GM12801 (cell line): Measurements from ENCODE around the gene DLK1.

ENCODE experiments used
- TF ChIP-seq, protein P1 (sequence below): IDR thresholded peaks from one replicate; pipeline ENCODE4 v1.5.1; 2011; ENCODE audit warnings: control low read depth; ENCODE audit not compliant: insufficient read length; ENCODE audit errors: extremely low read depth

The DLK1 gene

DNA sequence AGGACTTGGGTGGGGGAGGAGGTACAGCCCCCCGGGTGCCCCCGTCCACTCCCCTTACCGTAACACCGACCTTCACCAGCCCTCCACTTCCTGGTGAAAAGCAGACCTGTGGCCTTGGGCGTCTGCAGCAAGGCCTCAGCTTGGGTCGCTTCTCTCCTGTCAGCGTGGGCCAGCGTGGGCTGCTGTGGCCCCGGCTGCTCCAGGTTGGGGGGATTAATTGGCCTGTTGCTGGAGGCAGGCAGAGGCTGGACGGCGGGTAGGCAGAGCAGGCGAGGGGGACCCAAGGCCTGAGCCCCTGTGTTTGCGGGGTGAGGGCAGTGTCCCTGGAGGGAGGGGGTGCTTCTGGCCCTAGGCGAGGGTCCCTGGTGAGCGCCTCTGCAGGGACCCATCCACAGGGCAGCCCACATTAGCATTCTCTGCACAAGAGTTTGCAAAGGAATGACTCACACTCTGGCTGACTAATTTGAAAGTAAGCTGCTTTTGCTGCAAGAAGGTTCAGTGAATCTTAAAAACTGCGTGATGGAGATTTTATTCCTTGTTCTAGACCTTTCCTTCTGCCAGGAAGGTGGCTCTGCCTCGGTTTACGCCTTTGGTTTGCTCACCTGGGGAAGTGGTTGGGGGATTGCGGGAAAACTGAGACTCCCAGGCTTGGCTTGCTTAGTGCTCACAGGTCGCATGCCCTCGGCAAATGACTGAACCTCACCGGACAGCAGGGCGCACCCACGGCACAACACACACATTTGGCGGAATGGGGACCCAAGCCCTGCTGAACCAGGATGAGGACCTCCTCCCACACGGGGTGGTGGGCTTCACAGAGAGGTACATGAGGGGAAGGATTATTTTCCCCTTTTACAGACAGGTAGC lies 37.9 kb upstream of the DLK1 start:
- TF ChIP-seq, protein P1, sequence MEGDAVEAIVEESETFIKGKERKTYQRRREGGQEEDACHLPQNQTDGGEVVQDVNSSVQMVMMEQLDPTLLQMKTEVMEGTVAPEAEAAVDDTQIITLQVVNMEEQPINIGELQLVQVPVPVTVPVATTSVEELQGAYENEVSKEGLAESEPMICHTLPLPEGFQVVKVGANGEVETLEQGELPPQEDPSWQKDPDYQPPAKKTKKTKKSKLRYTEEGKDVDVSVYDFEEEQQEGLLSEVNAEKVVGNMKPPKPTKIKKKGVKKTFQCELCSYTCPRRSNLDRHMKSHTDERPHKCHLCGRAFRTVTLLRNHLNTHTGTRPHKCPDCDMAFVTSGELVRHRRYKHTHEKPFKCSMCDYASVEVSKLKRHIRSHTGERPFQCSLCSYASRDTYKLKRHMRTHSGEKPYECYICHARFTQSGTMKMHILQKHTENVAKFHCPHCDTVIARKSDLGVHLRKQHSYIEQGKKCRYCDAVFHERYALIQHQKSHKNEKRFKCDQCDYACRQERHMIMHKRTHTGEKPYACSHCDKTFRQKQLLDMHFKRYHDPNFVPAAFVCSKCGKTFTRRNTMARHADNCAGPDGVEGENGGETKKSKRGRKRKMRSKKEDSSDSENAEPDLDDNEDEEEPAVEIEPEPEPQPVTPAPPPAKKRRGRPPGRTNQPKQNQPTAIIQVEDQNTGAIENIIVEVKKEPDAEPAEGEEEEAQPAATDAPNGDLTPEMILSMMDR: no peak

GRCh38 chr14:100690672-100691071 lies 36.0 kb upstream of the DLK1 start:
- TF ChIP-seq, protein P1: no peak

DNA sequence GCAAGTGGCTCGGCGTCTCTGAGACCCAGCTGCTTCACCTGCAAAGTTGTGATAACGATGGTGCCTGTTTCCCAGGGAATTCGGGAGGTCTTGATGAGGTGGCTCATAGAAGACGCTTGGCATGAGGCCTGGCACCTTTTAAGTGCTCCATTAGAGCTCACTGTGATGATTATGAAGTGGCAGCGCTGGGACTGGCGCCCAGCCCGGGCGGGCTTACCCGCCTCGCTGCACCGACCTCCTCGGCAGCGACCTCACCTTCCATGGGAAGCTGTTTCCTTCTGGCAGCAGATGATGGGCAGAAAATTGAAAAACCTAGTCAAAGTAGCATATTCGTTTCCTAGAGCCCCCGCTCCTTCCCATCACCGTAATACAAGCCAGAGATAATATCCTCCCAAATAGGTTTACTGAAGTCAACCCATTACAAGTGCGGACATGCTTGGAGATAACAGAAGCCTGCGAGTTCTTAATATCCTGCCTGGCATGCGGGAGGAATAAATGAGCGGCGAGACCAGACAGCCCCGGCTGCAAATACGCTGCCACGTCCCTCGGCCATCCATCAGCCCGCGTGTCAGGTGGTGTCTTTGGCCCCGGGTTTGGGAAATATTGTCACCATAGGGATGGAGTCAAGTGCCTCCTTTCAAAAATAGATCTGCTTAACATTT lies 35.2 kb upstream of the DLK1 start:
- TF ChIP-seq, protein P1: no peak

DNA sequence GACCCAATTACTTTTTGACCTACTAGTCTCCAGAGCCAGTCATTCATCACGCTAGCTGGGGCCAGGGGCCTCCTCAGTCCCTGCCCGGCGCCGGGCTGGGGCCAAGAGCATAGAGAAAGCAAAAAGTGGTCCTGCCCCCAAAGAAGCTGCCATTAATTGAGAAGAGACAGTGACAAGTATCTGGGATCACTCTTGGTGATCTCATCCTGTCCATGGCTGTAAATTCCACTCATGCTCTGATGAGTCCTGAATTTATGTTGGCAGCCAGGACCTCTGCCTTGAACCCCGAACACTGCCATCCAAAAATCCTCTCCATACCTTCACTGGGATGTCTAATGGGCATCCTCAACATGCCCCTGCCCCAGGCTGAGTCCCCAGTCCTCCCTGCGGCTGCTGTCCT lies 34.4 kb upstream of the DLK1 start:
- TF ChIP-seq, protein P1: no peak

DNA sequence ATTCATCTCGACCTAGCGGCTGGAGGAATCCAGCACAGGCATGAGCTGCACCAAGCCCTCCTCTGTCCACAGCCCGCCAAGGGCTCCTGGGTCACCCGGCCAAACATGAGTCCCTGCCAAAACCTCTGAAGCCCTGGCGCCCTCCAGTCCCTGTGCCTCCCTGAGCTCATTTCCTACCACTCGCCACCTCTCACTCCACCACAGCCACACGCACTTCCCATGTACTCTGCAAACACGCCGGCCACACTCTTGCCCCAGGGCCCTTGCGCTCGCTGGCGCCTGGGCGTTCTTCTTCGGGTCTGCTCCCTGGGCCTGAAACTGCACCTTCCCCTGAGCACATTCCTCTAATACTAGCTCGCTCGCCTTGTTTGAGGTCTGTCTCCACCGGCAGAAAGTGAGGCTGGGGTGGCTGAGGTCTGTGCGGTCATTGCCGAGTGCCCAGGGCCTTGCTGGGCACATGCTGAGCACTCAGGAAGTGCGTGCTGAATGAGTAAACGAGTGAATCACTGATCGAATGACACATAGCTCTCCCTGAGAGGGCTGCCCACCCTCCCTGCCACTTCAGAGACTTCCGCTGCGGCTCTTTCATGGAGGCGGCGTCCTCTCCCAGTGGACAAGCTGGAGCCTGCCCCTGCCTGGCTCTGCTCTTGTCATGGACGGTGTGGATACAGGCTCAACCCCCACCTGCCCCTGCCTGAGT lies 33.7 kb upstream of the DLK1 start:
- TF ChIP-seq, protein P1: no peak

DNA sequence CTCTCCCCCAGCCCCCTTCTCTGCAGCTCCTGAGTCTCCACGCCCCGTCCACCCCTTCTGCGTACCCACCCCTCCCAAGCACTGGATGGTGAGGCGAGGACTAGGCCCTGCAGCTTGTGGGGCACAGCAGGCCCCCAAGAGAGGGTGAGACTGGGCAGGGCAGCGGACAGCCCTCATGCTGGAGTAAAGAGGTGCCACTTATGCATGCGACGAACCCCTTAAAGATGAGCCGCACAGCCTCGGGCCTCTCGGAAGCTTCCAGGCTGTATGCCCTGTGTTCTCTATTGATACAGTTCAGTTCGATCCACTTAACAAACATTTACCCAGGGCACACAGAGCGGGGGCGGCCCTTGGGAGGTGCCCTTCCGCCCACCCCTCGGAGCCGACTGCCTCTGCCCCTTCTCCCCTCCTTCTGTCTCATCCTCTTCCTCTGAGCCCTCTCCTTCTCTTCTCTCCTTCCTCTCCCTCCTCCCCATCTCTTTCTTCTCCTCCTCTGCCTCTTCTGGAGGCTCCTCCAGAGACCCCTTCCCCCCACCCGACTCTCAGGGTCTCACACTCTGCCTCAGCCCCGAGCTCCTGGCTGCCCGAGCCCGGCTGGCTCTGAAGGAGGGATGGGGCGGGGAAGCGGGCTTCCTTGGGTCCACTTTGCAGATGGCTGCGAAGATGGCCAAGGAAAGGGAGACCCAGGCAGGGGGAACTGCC lies 32.7 kb upstream of the DLK1 start:
- TF ChIP-seq, protein P1: no peak
